Measurements from ENCODE around the gene NCK2.

NCK2 gene

DNA sequence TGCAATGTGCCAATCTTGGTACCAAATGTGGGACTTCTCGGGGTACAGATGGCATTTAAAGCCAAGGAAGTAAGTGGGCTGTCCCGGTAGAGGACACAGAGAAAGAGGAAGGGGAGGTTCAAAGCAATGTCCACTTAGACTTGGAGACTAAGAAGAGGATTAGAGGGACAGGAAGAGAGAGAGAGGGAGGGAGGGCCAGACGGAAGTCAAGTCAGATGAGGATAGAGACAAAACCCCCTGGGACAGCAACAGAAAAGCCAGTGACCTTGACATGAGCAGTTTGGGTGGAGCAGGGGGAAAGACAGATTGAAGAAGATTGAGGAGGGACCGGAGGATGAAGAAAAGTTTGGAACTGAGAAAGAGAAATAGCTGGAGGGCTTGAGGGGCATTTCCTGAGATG, 164.5 kb downstream of the NCK2 start:
- no peak overlapping the region for H3K9ac ChIP-seq (ENCODE audit: low read depth in 1 of 2, low read length in 2 of 2)
- no peak overlapping the region for H3K27ac ChIP-seq (ENCODE audit: low read depth, low read length)
- H3K4me3 ChIP-seq (ENCODE audit: low read depth in 1 of 2, low read length in 2 of 2) = no peak overlapping the region

DNA sequence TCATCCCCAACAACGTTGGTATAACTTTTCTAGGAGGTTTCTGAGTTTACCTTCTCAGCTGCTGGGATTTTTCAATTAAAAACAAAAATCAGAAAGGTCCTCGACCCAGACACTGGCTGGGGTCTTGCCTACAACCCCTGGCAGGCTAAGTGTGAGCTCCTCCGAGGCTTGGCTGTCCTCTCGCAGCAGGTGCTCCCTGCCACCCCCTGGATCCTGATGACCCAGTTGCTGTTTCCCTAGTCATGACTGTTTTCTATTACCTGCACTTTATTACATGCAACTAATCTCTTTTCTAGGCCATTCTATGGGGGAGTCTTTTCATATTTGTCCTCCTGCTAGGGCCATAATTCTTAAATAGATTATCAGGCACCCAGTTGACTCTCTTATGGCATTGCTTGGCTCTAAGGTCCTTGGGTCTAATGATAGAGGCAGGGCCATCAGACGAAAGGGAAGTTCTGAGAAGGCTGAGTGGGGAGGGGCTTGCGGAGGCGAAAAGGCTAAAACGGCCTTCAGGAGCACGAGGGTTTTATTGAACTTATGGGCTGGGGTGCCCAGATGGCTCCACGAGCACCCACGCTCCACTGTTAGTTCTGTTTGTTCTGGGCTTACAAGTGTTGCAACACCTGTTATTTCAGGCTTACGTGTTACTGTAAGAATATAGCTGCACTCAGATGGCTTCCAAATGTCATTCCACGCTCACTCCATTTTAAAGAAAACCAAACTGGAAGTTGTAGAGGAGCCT, 166.0 kb downstream of the NCK2 start:
- H3K9ac ChIP-seq (ENCODE audit: low read depth in 1 of 2, low read length in 2 of 2) = no peak overlapping the region
- H3K27ac ChIP-seq (ENCODE audit: low read depth, low read length) = no peak overlapping the region
- no peak overlapping the region for H3K4me3 ChIP-seq (ENCODE audit: low read depth in 1 of 2, low read length in 2 of 2)

More for the DNA sequence above, 164.5 kb downstream of the NCK2 start:
- Histone ChIP-seq H3K36me3 (ENCODE audit: control insufficient read depth in 1 of 2, insufficient read depth in 2 of 2, low read length in 2 of 2) (no peaks in the 10 kb centered on the region), H3K4me1 (ENCODE audit: control insufficient read depth in 1 of 2, insufficient read depth in 2 of 2, low read length in 2 of 2) (no peaks in the 10 kb centered on the region), H3K27me3 (ENCODE audit: control insufficient read depth in 1 of 2, insufficient read depth in 2 of 2, low read length in 2 of 2) (no peaks in the 10 kb centered on the region), H3K9me3 (ENCODE audit: control insufficient read depth in 1 of 2, low read length in 2 of 2) (no peaks in the 10 kb centered on the region)

DNA sequence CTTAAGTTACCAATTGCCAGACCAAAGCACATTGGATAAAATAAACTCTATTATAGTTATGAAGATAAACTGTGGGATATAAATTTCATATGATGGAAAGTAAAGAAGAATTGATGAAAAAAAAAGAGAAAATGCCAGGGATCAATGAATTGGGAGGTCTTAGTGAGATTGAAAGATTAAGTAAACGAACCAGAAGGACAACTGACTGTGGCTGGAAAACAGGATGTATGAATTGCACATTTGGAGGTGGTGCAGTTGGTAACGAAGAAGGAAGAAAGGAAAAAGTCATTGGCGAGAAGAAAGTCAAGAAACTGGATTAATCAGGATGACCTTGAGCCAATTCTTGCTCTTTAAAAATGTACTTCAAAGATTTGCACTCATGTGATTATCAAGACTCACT, 166.7 kb downstream of the NCK2 start:
- H3K36me3 ChIP-seq (ENCODE audit: control insufficient read depth in 1 of 2, insufficient read depth in 2 of 2, low read length in 2 of 2) = no peaks in the 10 kb centered on the region
- no peak overlapping the region for H3K9ac ChIP-seq (ENCODE audit: low read depth in 1 of 2, low read length in 2 of 2)
- no peak overlapping the region for H3K4me3 ChIP-seq (ENCODE audit: low read depth in 1 of 2, low read length in 2 of 2)
- H3K9me3 ChIP-seq (ENCODE audit: control insufficient read depth in 1 of 2, low read length in 2 of 2) = no peaks in the 10 kb centered on the region
- H3K27me3 ChIP-seq (ENCODE audit: control insufficient read depth in 1 of 2, insufficient read depth in 2 of 2, low read length in 2 of 2) = no peaks in the 10 kb centered on the region
- H3K27ac ChIP-seq (ENCODE audit: low read depth, low read length) = no peak overlapping the region
- no peaks in the 10 kb centered on the region for H3K4me1 ChIP-seq (ENCODE audit: control insufficient read depth in 1 of 2, insufficient read depth in 2 of 2, low read length in 2 of 2)

More for the DNA sequence above, 166.0 kb downstream of the NCK2 start:
- H3K36me3 ChIP-seq (ENCODE audit: control insufficient read depth in 1 of 2, insufficient read depth in 2 of 2, low read length in 2 of 2) = no peaks in the 10 kb centered on the region
- no peaks in the 10 kb centered on the region for H3K27me3 ChIP-seq (ENCODE audit: control insufficient read depth in 1 of 2, insufficient read depth in 2 of 2, low read length in 2 of 2)
- H3K9me3 ChIP-seq (ENCODE audit: control insufficient read depth in 1 of 2, low read length in 2 of 2) = no peaks in the 10 kb centered on the region
- no peaks in the 10 kb centered on the region for H3K4me1 ChIP-seq (ENCODE audit: control insufficient read depth in 1 of 2, insufficient read depth in 2 of 2, low read length in 2 of 2)

DNA sequence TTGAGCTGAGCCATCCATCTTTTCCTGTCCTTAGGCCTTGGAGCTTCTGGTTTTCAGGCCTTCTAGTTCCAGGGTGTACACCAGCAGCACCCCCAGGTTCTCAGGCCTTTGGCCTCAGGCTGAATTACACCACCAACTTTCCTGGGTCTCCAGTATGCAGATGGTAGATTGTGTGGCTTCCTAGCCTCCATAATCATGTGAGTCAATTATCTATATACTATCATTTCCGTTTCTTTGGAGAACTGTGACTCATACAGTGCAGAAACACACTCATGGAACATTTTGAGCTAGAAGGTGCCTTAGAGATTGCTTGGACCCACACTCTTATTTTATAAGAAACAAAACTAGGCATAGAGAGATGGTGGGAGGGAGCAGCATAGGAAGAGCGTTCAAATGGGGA, 167.4 kb downstream of the NCK2 start:
- Histone ChIP-seq H3K36me3 (ENCODE audit: control insufficient read depth in 1 of 2, insufficient read depth in 2 of 2, low read length in 2 of 2) (no peaks in the 10 kb centered on the region), H3K9me3 (ENCODE audit: control insufficient read depth in 1 of 2, low read length in 2 of 2) (no peaks in the 10 kb centered on the region), H3K27me3 (ENCODE audit: control insufficient read depth in 1 of 2, insufficient read depth in 2 of 2, low read length in 2 of 2) (no peaks in the 10 kb centered on the region), H3K4me3 (ENCODE audit: low read depth in 1 of 2, low read length in 2 of 2) (no peak overlapping the region), H3K4me1 (ENCODE audit: control insufficient read depth in 1 of 2, insufficient read depth in 2 of 2, low read length in 2 of 2) (no peaks in the 10 kb centered on the region), H3K27ac (ENCODE audit: low read depth, low read length) (no peak overlapping the region), H3K9ac (ENCODE audit: low read depth in 1 of 2, low read length in 2 of 2) (no peak overlapping the region)

GRCh38 chr2:105915005-105915558, 170.4 kb downstream of the NCK2 start:
- Histone ChIP-seq H3K36me3 (ENCODE audit: control insufficient read depth in 1 of 2, insufficient read depth in 2 of 2, low read length in 2 of 2) (no peaks in the 10 kb centered on the region), H3K27ac (ENCODE audit: low read depth, low read length) (no peak overlapping the region), H3K4me1 (ENCODE audit: control insufficient read depth in 1 of 2, insufficient read depth in 2 of 2, low read length in 2 of 2) (no peaks in the 10 kb centered on the region), H3K9me3 (ENCODE audit: control insufficient read depth in 1 of 2, low read length in 2 of 2) (no peaks in the 10 kb centered on the region), H3K9ac (ENCODE audit: low read depth in 1 of 2, low read length in 2 of 2) (no peak overlapping the region), H3K4me3 (ENCODE audit: low read depth in 1 of 2, low read length in 2 of 2) (no peak overlapping the region), H3K27me3 (ENCODE audit: control insufficient read depth in 1 of 2, insufficient read depth in 2 of 2, low read length in 2 of 2) (no peaks in the 10 kb centered on the region)

- Histone ChIP-seq H3K9me3 (ENCODE audit: control insufficient read depth in 1 of 2, low read length in 2 of 2) (no peaks in the 10 kb centered on the region), H3K36me3 (ENCODE audit: control insufficient read depth in 1 of 2, insufficient read depth in 2 of 2, low read length in 2 of 2) (no peaks in the 10 kb centered on the region), H3K4me3 (ENCODE audit: low read depth in 1 of 2, low read length in 2 of 2) (no peak overlapping the region), H3K9ac (ENCODE audit: low read depth in 1 of 2, low read length in 2 of 2) (no peak overlapping the region), H3K4me1 (ENCODE audit: control insufficient read depth in 1 of 2, insufficient read depth in 2 of 2, low read length in 2 of 2) (no peaks in the 10 kb centered on the region), H3K27me3 (ENCODE audit: control insufficient read depth in 1 of 2, insufficient read depth in 2 of 2, low read length in 2 of 2) (no peaks in the 10 kb centered on the region), H3K27ac (ENCODE audit: low read depth, low read length) (no peak overlapping the region)
Measured at GRCh38 chr2:105917226-105917625, 172.5 kb downstream of the NCK2 start.

- H3K9ac ChIP-seq (ENCODE audit: low read depth in 1 of 2, low read length in 2 of 2) = no peak overlapping the region
- H3K4me1 ChIP-seq (ENCODE audit: control insufficient read depth in 1 of 2, insufficient read depth in 2 of 2, low read length in 2 of 2) = no peaks in the 10 kb centered on the region
- H3K27ac ChIP-seq (ENCODE audit: low read depth, low read length) = no peak overlapping the region
- H3K27me3 ChIP-seq (ENCODE audit: control insufficient read depth in 1 of 2, insufficient read depth in 2 of 2, low read length in 2 of 2) = no peaks in the 10 kb centered on the region
- no peak overlapping the region for H3K4me3 ChIP-seq (ENCODE audit: low read depth in 1 of 2, low read length in 2 of 2)
- no peaks in the 10 kb centered on the region for H3K9me3 ChIP-seq (ENCODE audit: control insufficient read depth in 1 of 2, low read length in 2 of 2)
- H3K36me3 ChIP-seq (ENCODE audit: control insufficient read depth in 1 of 2, insufficient read depth in 2 of 2, low read length in 2 of 2) = no peaks in the 10 kb centered on the region
Measured at GRCh38 chr2:105917688-105918087, 173.0 kb downstream of the NCK2 start.

GRCh38 chr2:105919191-105919811, 174.6 kb downstream of the NCK2 start:
- Histone ChIP-seq H3K4me3 (ENCODE audit: low read depth in 1 of 2, low read length in 2 of 2) (no peak overlapping the region), H3K27me3 (ENCODE audit: control insufficient read depth in 1 of 2, insufficient read depth in 2 of 2, low read length in 2 of 2) (no peaks in the 10 kb centered on the region), H3K36me3 (ENCODE audit: control insufficient read depth in 1 of 2, insufficient read depth in 2 of 2, low read length in 2 of 2) (no peaks in the 10 kb centered on the region), H3K27ac (ENCODE audit: low read depth, low read length) (no peak overlapping the region), H3K9ac (ENCODE audit: low read depth in 1 of 2, low read length in 2 of 2) (no peak overlapping the region), H3K9me3 (ENCODE audit: control insufficient read depth in 1 of 2, low read length in 2 of 2) (no peaks in the 10 kb centered on the region), H3K4me1 (ENCODE audit: control insufficient read depth in 1 of 2, insufficient read depth in 2 of 2, low read length in 2 of 2) (no peaks in the 10 kb centered on the region)

- no peak overlapping the region for H3K27ac ChIP-seq (ENCODE audit: low read depth, low read length)
- H3K4me1 ChIP-seq (ENCODE audit: control insufficient read depth in 1 of 2, insufficient read depth in 2 of 2, low read length in 2 of 2) = no peaks in the 10 kb centered on the region
- H3K9me3 ChIP-seq (ENCODE audit: control insufficient read depth in 1 of 2, low read length in 2 of 2) = no peaks in the 10 kb centered on the region
- no peaks in the 10 kb centered on the region for H3K27me3 ChIP-seq (ENCODE audit: control insufficient read depth in 1 of 2, insufficient read depth in 2 of 2, low read length in 2 of 2)
- no peaks in the 10 kb centered on the region for H3K36me3 ChIP-seq (ENCODE audit: control insufficient read depth in 1 of 2, insufficient read depth in 2 of 2, low read length in 2 of 2)
- no peak overlapping the region for H3K4me3 ChIP-seq (ENCODE audit: low read depth in 1 of 2, low read length in 2 of 2)
- no peak overlapping the region for H3K9ac ChIP-seq (ENCODE audit: low read depth in 1 of 2, low read length in 2 of 2)
Measured at GRCh38 chr2:105919826-105920225, 175.1 kb downstream of the NCK2 start.

- Histone ChIP-seq H3K27me3 (ENCODE audit: control insufficient read depth in 1 of 2, insufficient read depth in 2 of 2, low read length in 2 of 2) (no peaks in the 10 kb centered on the region), H3K9ac (ENCODE audit: low read depth in 1 of 2, low read length in 2 of 2) (no peak overlapping the region), H3K4me3 (ENCODE audit: low read depth in 1 of 2, low read length in 2 of 2) (no peak overlapping the region), H3K27ac (ENCODE audit: low read depth, low read length) (no peak overlapping the region), H3K4me1 (ENCODE audit: control insufficient read depth in 1 of 2, insufficient read depth in 2 of 2, low read length in 2 of 2) (no peaks in the 10 kb centered on the region), H3K9me3 (ENCODE audit: control insufficient read depth in 1 of 2, low read length in 2 of 2) (no peaks in the 10 kb centered on the region), H3K36me3 (ENCODE audit: control insufficient read depth in 1 of 2, insufficient read depth in 2 of 2, low read length in 2 of 2) (no peaks in the 10 kb centered on the region)
Measured at GRCh38 chr2:105924271-105924670, 179.6 kb downstream of the NCK2 start.

Data from duodenal mucosa (tissue), 2 donors.